ENCODE measurements around the gene CLDN17.

Gene CLDN17

DNA sequence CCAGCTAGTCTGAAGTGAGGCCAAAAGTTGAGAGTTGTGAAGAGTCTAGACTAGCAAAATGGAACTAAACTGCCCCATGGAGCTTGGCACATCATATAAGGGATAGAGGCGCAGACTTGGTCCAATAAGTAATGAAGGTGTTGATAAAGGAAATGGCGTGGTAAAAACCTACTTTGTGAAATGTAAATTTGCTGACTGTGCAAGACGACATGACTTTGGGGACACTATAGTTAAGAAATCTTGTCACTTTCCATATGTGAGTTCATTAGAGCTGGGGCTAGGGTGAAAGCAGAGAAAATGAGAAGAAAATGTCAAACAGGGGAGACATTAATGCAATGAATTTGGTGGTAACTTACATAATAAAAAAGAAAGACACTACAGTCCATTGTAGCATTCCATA, 50.1 kb downstream of the CLDN17 start:
- DNase-seq: no peak

Measured in activated CD4-positive, alpha-beta T cell treated with anti-CD3 and anti-CD28 coated beads for 1 hour (primary cell).